K562 (cell line): ENCODE results near the gene FKRP. TPM values are rescaled to one million over a fixed set of nuclear protein-coding genes. Genes with fewer than 3 reads are reported as not detected.

Experiments
- BRF2 ChIP-seq: IDR thresholded peaks from 3 replicates; pipeline ENCODE4 v1.6.1; 2011; ENCODE audit warnings: borderline replicate concordance, mild to moderate bottlenecking; ENCODE audit not compliant: insufficient read length, insufficient read depth
- CEBPZ ChIP-seq: fragments of 150-350 bp; IDR thresholded peaks from 2 replicates; pipeline ENCODE4 v1.6.1; 2014; ENCODE audit warnings: low read depth, mild to moderate bottlenecking, low read length, borderline replicate concordance
- E2F1 ChIP-seq: sonication (generic); formaldehyde crosslinking; IDR thresholded peaks from 2 replicates; pipeline ENCODE4 v1.8.1; 2023; ENCODE audit warnings: mild to moderate bottlenecking, missing genetic modification reagents, moderate library complexity
- E2F5 ChIP-seq: sonication (generic); formaldehyde crosslinking; IDR thresholded peaks from 2 replicates; pipeline ENCODE4 v1.8.0; 2022; ENCODE audit warnings: mild to moderate bottlenecking, missing genetic modification reagents
- HSF4 ChIP-seq: fragments of 250-450 bp; sonication (Bioruptor Pico); IDR thresholded peaks from 2 replicates; pipeline ENCODE4 v2.1.2; 2022; ENCODE audit warnings: mild to moderate bottlenecking, moderate library complexity, borderline replicate concordance
- KLF1 ChIP-seq: fragments of 450-650 bp; IDR thresholded peaks from 2 replicates; pipeline ENCODE4 v1.6.1; 2016; ENCODE audit warnings: missing genetic modification characterization, missing compliant biosample characterization
- NCOA2 ChIP-seq, 2 experiments: fragments of 450-650 bp; IDR thresholded peaks; 2 replicates each; pipeline ENCODE4 v1.6.1; 2018; ENCODE audit warnings: mild to moderate bottlenecking in 2 of 2, moderate library complexity in 1 of 2; ENCODE audit not compliant: partially characterized antibody in 2 of 2
- NKRF ChIP-seq: fragments of 450-650 bp; IDR thresholded peaks from 2 replicates; pipeline ENCODE4 v1.6.1; 2016; ENCODE audit warnings: borderline replicate concordance
- RBM22 ChIP-seq: fragments of 200-400 bp; formaldehyde crosslinking; IDR thresholded peaks from 2 replicates; pipeline ENCODE4 v1.6.1; 2018; ENCODE audit warnings: low read length, low read depth; ENCODE audit not compliant: poor library complexity, severe bottlenecking
- SIN3A ChIP-seq, 2 experiments: fragments of 150-350 bp in 1 of 2; IDR thresholded peaks; 2 replicates each; pipeline ENCODE4 v1.6.1; 2011 to 2016; ENCODE audit warnings: borderline replicate concordance in 2 of 2, low read depth in 2 of 2, low read length in 2 of 2, mild to moderate bottlenecking in 2 of 2, moderate library complexity in 2 of 2; ENCODE audit not compliant: control insufficient read depth in 1 of 2
- TBP ChIP-seq: optimal IDR thresholded peaks from 2 replicates; pipeline ENCODE3; 2011; ENCODE audit warnings: low read depth, low read length, improper control_type of control experiment
- TGIF2 ChIP-seq: sonication (generic); formaldehyde crosslinking; IDR thresholded peaks from 2 replicates; pipeline ENCODE4 v1.8.1; 2022; ENCODE audit warnings: mild to moderate bottlenecking, missing genetic modification reagents, moderate library complexity
- ZNF175 ChIP-seq: fragments of 200-800 bp; sonication (Bioruptor generic); IDR thresholded peaks from 2 replicates; pipeline ENCODE4 v1.6.1; 2016; ENCODE audit warnings: low read depth, mild to moderate bottlenecking, missing genetic modification characterization, missing compliant biosample characterization
- ZNF217 ChIP-seq: sonication (generic); formaldehyde crosslinking; IDR thresholded peaks from 2 replicates; pipeline ENCODE4 v1.8.0; 2022; ENCODE audit warnings: mild to moderate bottlenecking, missing genetic modification reagents
- ZNF785 ChIP-seq: fragments of 250-450 bp; sonication (Bioruptor Pico); IDR thresholded peaks from 2 replicates; pipeline ENCODE4 v1.4.0; 2020; ENCODE audit warnings: mild to moderate bottlenecking
- polyA plus RNA-seq, 8 experiments: library from polyadenylated mRNA; depleted of rRNA in 4 of 8; stranded (reverse) in 5 of 8; unstranded in 3 of 8; fragments of >200 nt; fragmentation: Nextera tagmentation in 2 of 8; fragmentation: Illumina TruSeq in 1 of 8; extraction: Ambion mirVana in 2 of 8; extraction: Trizol in 1 of 8; gene quantifications; 2 replicates each; pipeline versions ENCODE4 v1.2.1 to v1.2.3, GENCODE V29; 2011 to 2014; ENCODE audit warnings: inconsistent platforms in 1 of 8, missing spikeins in 1 of 8
- total RNA-seq, 7 experiments: library from RNA; depleted of rRNA in 6 of 7; stranded (reverse); fragments of >200 nt in 6 of 7; fragmentation: Illumina TruSeq in 2 of 7; extraction: Trizol in 2 of 7; gene quantifications; 2 replicates each; pipeline versions ENCODE4 v1.2.1 to v1.2.3, GENCODE V29; 2011 to 2021; ENCODE audit warnings: low replicate concordance in 1 of 7

Gene FKRP
- total and polyA plus RNA-seq, 9 of the 15 experiments (the other 6 are each of a cell fraction or from before 2014, with no cell fraction given): 0.68 to 16.1 (median 6.5) TPM

- TF ChIP-seq E2F5 (CRISPR knock-in tag) (no peak), ZNF175 (CRISPR knock-in tag) (no peak), ZNF785 (CRISPR knock-in tag) (no peak), RBM22 (no peak), HSF4 (CRISPR knock-in tag) (no peak), NCOA2 (IDR thresholded peaks at IDR 0.05; ENCODE audit: partially characterized antibody in 2 of 2) (no peak), TBP (no peak), SIN3A (IDR thresholded peaks at IDR 0.05; ENCODE audit: borderline replicate concordance in 2 of 2, control insufficient read depth in 1 of 2, low read depth in 2 of 2, low read length in 2 of 2) (0 out of 4 replicates have a peak, but pooled peaks of 1 of the 2 experiments have one; percentile 4), TGIF2 (CRISPR knock-in tag) (no peak), E2F1 (CRISPR knock-in tag) (no peak), KLF1 (tag) (no peak), CEBPZ (no peak), BRF2 (no peak), NKRF (no peak), ZNF217 (CRISPR knock-in tag) (no peak)
These were observed 612 bp downstream of the FKRP start, which contains the start of gene STRN4 (continued) for GRCh38 chr19:46746281-46747057.
